ENCODE results near the gene DIDO1. TPM values are rescaled to one million over a fixed set of nuclear protein-coding genes. Genes with fewer than 3 reads are reported as not detected.

The DIDO1 gene
- total RNA-seq, 4 donors from 2014 or later = 54.2 to 105 (median 70.7) TPM

DNA sequence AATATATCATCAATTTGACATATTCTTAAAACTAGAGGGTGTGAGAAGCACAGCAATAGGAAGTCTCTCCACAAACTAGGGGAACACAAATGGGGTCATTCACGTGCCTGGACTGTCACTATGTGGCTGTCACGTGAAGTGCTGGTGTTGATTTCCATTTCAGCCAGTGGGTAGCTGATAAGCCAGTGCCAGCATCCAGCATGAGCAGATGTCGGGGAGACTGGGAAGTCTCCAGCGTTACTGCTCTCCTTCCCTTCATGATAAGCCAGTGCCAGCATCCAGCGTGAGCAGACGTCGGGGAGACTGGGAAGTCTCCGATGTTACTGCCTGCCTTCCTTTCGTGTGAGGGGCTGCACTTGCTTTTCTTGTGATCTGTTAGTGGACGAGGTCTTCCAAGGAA, 20.6 kb upstream of the DIDO1 start:
- WGBS, 2 donors = 77 to 88% methylated on average over 10 of the region's 10 CpGs
- no peak overlapping the region for H3K4me3 ChIP-seq (ENCODE audit: low read depth, poor library complexity, severe bottlenecking)
- no peak for TF ChIP-seq POLR2A (IDR thresholded peaks at IDR 0.05)
- TF ChIP-seq, protein P1, sequence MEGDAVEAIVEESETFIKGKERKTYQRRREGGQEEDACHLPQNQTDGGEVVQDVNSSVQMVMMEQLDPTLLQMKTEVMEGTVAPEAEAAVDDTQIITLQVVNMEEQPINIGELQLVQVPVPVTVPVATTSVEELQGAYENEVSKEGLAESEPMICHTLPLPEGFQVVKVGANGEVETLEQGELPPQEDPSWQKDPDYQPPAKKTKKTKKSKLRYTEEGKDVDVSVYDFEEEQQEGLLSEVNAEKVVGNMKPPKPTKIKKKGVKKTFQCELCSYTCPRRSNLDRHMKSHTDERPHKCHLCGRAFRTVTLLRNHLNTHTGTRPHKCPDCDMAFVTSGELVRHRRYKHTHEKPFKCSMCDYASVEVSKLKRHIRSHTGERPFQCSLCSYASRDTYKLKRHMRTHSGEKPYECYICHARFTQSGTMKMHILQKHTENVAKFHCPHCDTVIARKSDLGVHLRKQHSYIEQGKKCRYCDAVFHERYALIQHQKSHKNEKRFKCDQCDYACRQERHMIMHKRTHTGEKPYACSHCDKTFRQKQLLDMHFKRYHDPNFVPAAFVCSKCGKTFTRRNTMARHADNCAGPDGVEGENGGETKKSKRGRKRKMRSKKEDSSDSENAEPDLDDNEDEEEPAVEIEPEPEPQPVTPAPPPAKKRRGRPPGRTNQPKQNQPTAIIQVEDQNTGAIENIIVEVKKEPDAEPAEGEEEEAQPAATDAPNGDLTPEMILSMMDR (IDR thresholded peaks at IDR 0.05) = no peak
- intact Hi-C loops (cut with DNase I; ENCODE audit: low total_unique reads) = no loop called here
- no peak for DNase-seq (ENCODE audit: low spot score in 2 of 2)

DNA sequence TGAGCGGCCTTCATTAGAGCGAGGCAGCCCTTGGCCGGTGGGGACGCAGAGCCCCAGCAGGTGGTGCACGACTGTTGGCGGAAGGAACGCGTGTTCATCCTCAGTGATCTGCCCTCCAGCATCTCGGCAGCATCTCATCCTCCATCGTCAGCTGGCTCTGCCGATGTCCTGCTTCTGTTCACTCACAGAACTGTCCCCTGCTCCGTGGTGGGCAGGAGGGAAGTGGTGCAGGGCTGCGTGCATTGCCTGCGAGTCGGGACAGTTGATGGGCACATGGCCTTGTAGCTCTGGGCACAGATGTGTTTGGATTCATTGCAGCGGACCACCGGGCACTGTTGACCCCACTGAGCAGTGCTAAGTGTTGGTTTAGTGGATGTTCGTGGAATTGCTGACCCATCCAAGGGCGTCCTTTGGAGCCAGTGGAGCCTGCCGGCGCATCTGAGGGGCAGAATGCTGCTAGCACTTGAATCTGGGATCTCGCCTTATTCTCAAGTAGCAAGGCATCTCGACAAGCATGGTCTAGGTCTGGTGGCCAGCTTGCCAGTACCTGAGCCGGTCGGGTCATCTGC, 19.6 kb upstream of the DIDO1 start:
- no peak overlapping the region for H3K4me3 ChIP-seq (ENCODE audit: low read depth, poor library complexity, severe bottlenecking)
- WGBS, 2 donors = 92 to 95% methylated on average over 25 of the region's 25 CpGs
- DNase-seq (ENCODE audit: low spot score in 2 of 2) = no peak
- intact Hi-C loops (cut with DNase I; ENCODE audit: low total_unique reads) = no loop called here
- TF ChIP-seq, protein P1 (IDR thresholded peaks at IDR 0.05) = no peak
- TF ChIP-seq POLR2A (IDR thresholded peaks at IDR 0.05) = no peak

DNA sequence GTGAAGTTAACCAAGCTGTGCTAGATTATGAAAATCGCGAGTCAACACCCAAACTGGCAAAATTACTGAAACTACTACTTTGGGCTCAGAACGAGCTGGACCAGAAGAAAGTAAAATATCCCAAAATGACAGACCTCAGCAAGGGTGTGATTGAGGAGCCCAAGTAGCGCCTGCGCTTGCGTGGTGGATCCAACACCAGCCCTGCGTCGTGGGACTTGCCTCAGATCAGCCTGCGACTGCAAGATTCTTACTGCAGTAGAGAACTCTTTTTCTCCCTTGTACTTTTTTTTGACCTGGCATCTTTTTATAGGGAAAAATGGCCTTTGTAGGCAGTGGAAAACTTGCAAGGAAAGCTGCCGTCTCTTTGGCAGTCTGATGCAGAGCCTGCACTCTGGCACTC, 18.4 kb upstream of the DIDO1 start:
- intact Hi-C loops (cut with DNase I; ENCODE audit: low total_unique reads) = no loop called here
- H3K4me3 ChIP-seq (ENCODE audit: low read depth, poor library complexity, severe bottlenecking) = no peak overlapping the region
- 93 to 94% methylated on average over 10 of the region's 10 CpGs for WGBS, 2 donors
- TF ChIP-seq POLR2A (IDR thresholded peaks at IDR 0.05) = no peak
- TF ChIP-seq, protein P1 (IDR thresholded peaks at IDR 0.05) = no peak
- DNase-seq (ENCODE audit: low spot score in 2 of 2) = no peak

DNA sequence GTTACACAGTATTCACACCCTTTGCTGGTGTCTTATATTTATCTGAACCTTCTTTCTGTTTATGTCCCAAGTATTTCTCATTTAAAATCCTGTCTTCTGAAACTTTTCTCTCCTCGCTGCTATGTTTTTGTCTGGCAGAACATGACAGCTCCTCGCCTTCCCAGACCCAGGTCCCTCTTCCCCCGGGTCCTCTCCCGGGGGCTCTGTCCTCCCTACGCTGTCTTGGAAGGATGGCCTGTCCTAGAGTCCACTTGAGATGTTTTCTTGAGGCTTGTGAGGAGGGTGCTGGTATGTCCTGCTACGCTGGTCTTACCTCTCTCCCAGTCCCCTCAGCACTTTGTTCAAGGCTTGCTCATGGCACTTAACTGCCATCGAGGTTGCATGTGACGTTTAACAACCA, 17.9 kb upstream of the DIDO1 start:
- intact Hi-C loops (cut with DNase I; ENCODE audit: low total_unique reads) = no loop called here
- 94% methylated on average over 8 of the region's 8 CpGs for WGBS, 2 donors
- TF ChIP-seq, protein P1 (IDR thresholded peaks at IDR 0.05) = no peak
- TF ChIP-seq POLR2A (IDR thresholded peaks at IDR 0.05) = no peak
- no peak overlapping the region for H3K4me3 ChIP-seq (ENCODE audit: low read depth, poor library complexity, severe bottlenecking)
- no peak for DNase-seq (ENCODE audit: low spot score in 2 of 2)

DNA sequence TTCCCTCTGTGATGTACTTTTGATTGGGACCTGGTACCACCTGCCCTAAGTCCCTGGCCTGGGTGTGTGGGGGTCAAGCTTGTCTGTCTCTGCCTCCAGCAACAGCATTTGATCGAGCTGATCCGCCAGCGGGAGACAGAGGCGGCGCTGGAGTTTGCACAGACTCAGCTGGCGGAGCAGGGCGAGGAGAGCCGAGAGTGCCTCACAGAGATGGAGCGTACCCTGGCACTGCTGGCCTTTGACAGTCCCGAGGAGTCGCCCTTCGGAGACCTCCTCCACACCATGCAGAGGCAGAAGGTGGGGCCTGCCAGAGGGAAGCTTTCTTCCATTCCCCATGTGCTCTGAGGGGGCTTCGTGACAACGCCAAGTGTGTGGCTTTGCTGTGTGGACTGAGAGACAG, 17.1 kb upstream of the DIDO1 start:
- no peak overlapping the region for H3K4me3 ChIP-seq (ENCODE audit: low read depth, poor library complexity, severe bottlenecking)
- WGBS, 2 donors = 91 to 93% methylated on average over 14 of the region's 14 CpGs
- intact Hi-C loops (cut with DNase I; ENCODE audit: low total_unique reads) = no loop called here
- no peak for DNase-seq (ENCODE audit: low spot score in 2 of 2)
- no peak for TF ChIP-seq POLR2A (IDR thresholded peaks at IDR 0.05)
- TF ChIP-seq, protein P1 (IDR thresholded peaks at IDR 0.05) = no peak

DNA sequence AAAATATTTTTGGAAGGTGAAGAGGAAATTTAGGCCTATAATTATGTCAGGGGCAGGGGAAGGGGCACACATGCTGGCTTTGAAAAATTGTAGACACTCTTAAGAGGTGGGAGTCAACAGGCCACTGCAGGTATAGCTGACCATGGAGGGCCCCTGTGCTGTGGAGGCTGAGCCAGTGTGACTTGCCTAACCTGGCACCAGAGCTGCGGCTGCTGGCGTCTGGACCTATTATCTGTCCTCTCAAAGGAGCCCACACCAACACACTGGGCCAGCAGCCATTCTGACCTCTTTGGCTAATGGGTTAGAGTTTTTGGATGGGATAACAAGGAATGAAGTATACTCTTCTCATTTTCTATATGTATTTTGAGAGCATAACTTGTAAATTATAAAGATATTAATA, 16.2 kb upstream of the DIDO1 start:
- no peak for DNase-seq (ENCODE audit: low spot score in 2 of 2)
- WGBS, 2 donors = 90 to 92% methylated on average over 2 of the region's 2 CpGs
- intact Hi-C loops (cut with DNase I; ENCODE audit: low total_unique reads) = no loop called here
- TF ChIP-seq POLR2A (IDR thresholded peaks at IDR 0.05) = no peak
- TF ChIP-seq, protein P1 (IDR thresholded peaks at IDR 0.05) = no peak
- no peak overlapping the region for H3K4me3 ChIP-seq (ENCODE audit: low read depth, poor library complexity, severe bottlenecking)

Data from lower leg skin (tissue), 4 donors.